Neural crest cell (in vitro differentiated cells): ENCODE measurements around the gene MB21D2. TPM values are rescaled to one million over a fixed set of nuclear protein-coding genes. Genes with fewer than 3 reads are reported as not detected.

Experiments used
- DNase-seq: peaks from one replicate; pipeline ENCODE4 v3.0.0; 2021; ENCODE audit warnings: low read depth, mixed read lengths, low spot score
- H3K27ac Mint-ChIP-seq: one replicate; pipeline ENCODE4 v1.8.0; 2021; ENCODE audit warnings: mild to moderate bottlenecking, mixed read lengths; ENCODE audit not compliant: unreplicated experiment
- H3K27me3 Mint-ChIP-seq: 2 replicates; pipeline ENCODE4 v1.8.0; 2021; ENCODE audit warnings: low read depth, mild to moderate bottlenecking, mixed read lengths
- H3K36me3 Mint-ChIP-seq: 2 replicates; pipeline ENCODE4 v1.8.0; 2021; ENCODE audit warnings: low read depth, mild to moderate bottlenecking, mixed read lengths
- H3K4me1 Mint-ChIP-seq: 2 replicates; pipeline ENCODE4 v1.8.0; 2021; ENCODE audit warnings: mixed read lengths
- H3K4me3 Mint-ChIP-seq: one replicate; pipeline ENCODE4 v1.8.0; 2021; ENCODE audit warnings: mild to moderate bottlenecking, mixed read lengths
- H3K9me3 Mint-ChIP-seq: 2 replicates; pipeline ENCODE4 v1.8.0; 2021; ENCODE audit warnings: mixed read lengths
- CTCF ChIP-seq: fragments of 200-600 bp; sonication (generic); conservative IDR thresholded peaks from 2 replicates; pipeline ENCODE4 v1.5.0; 2021; ENCODE audit warnings: antibody characterized with exemption, mild to moderate bottlenecking
- total RNA-seq: library from RNA; stranded (reverse); gene quantifications from 2 replicates; pipeline ENCODE4 v1.2.1, GENCODE V29; 2021

Gene MB21D2
- total RNA-seq, 1 donor from 2014 or later: 5.5 TPM

- TF ChIP-seq CTCF: no peak
- H3K4me3 Mint-ChIP-seq: no peak overlapping the region
- peaks cover 16% of the 10 kb centered on the region for H3K4me1 Mint-ChIP-seq
- H3K36me3 Mint-ChIP-seq: no peaks in the 10 kb centered on the region
- no peak for DNase-seq
- no peaks in the 10 kb centered on the region for H3K27me3 Mint-ChIP-seq
- no peak overlapping the region for H3K27ac Mint-ChIP-seq
- no peaks in the 10 kb centered on the region for H3K9me3 Mint-ChIP-seq
Measured at GRCh38 chr3:192848371-192849233, 69.1 kb downstream of the MB21D2 start.

GRCh38 chr3:192847941-192848340 lies 69.7 kb downstream of the MB21D2 start:
- Mint-ChIP-seq H3K36me3 (no peaks in the 10 kb centered on the region), H3K27ac (no peak overlapping the region), H3K4me3 (no peak overlapping the region), H3K9me3 (no peaks in the 10 kb centered on the region), H3K27me3 (no peaks in the 10 kb centered on the region), H3K4me1 (peaks cover 20% of the 10 kb centered on the region)
- no peak for TF ChIP-seq CTCF
- no peak for DNase-seq

GRCh38 chr3:192845526-192845855 lies 72.2 kb downstream of the MB21D2 start:
- Mint-ChIP-seq H3K27me3 (no peaks in the 10 kb centered on the region), H3K4me1 (peaks cover 35% of the 10 kb centered on the region), H3K27ac (no peak overlapping the region), H3K36me3 (no peaks in the 10 kb centered on the region), H3K4me3 (no peak overlapping the region), H3K9me3 (peaks cover 2% of the 10 kb centered on the region)
- no peak for DNase-seq
- TF ChIP-seq CTCF: no peak

GRCh38 chr3:192844836-192845525 lies 72.7 kb downstream of the MB21D2 start:
- Mint-ChIP-seq H3K4me1 (peaks cover 35% of the 10 kb centered on the region), H3K36me3 (no peaks in the 10 kb centered on the region)
- no peak for TF ChIP-seq CTCF

GRCh38 chr3:192844486-192844765 lies 73.2 kb downstream of the MB21D2 start:
- Mint-ChIP-seq H3K4me1 (peaks cover 35% of the 10 kb centered on the region), H3K27ac (no peak overlapping the region), H3K4me3 (no peak overlapping the region), H3K9me3 (peaks cover 2% of the 10 kb centered on the region), H3K27me3 (no peaks in the 10 kb centered on the region), H3K36me3 (no peaks in the 10 kb centered on the region)
- DNase-seq: no peak
- no peak for TF ChIP-seq CTCF

More at GRCh38 chr3:192844836-192845525, 72.7 kb downstream of the MB21D2 start:
- Mint-ChIP-seq H3K4me3 (no peak overlapping the region), H3K9me3 (peaks cover 2% of the 10 kb centered on the region), H3K27me3 (no peaks in the 10 kb centered on the region), H3K27ac (no peak overlapping the region)
- DNase-seq: no peak
